Caco-2 (cell line): ENCODE results near the gene OTUD5. TPM values are rescaled to one million over a fixed set of nuclear protein-coding genes. Genes with fewer than 3 reads are reported as not detected.
A peak's percentile ranks its signal among the peaks of the same experiment; 100 is the strongest.

Experiments used
- BruUV-seq: library from RNA; stranded (reverse); fragments of 400-500 nt; replicated peaks from 2 replicates; lab custom pipeline; 2021; lab: Mats Ljungman, UMichigan
- CTCF ChIA-PET: fragments of 300-600 bp; sonication (Branson Sonifier 250); formaldehyde crosslinking; loops from one replicate; lab custom pipeline; 2022; ENCODE audit warnings: antibody characterized with exemption; lab: Charles Lee
- POLR2A ChIA-PET: fragments of 300-600 bp; sonication (Branson Sonifier 250); formaldehyde crosslinking; loops from one replicate; lab custom pipeline; 2022; ENCODE audit warnings: antibody characterized with exemption; lab: Charles Lee
- DNase-seq, 2 experiments: peaks; one replicate each; pipeline versions ENCODE4 v3.0.0 to v3.0.0-alpha.2; 2020 to 2022
- H3K27me3 ChIP-seq: replicated peaks from 2 replicates; pipeline ENCODE4 v1.6.0; 2011; ENCODE audit warnings: low read length; ENCODE audit not compliant: control insufficient read depth, insufficient read depth
- H3K36me3 ChIP-seq: 2 replicates; pipeline ENCODE4 v1.5.1; 2011; ENCODE audit warnings: low read length; ENCODE audit not compliant: control insufficient read depth, insufficient read depth
- H3K4me1 ChIP-seq: fragments of 250-450 bp; sonication (Bioruptor Pico); 2 replicates; pipeline ENCODE4 v1.5.1; 2020; ENCODE audit warnings: mild to moderate bottlenecking
- H3K4me3 ChIP-seq: 2 replicates; pipeline ENCODE4 v1.5.1; 2011; ENCODE audit warnings: low read depth, mild to moderate bottlenecking, control low read depth, low read length
- H3K9me3 ChIP-seq: fragments of 250-450 bp; sonication (Bioruptor Pico); 2 replicates; pipeline ENCODE4 v1.5.1; 2020; ENCODE audit warnings: mild to moderate bottlenecking, moderate library complexity
- H3K27ac Mint-ChIP-seq: one replicate; pipeline ENCODE4 v1.8.0; 2022; ENCODE audit warnings: mixed read lengths; ENCODE audit not compliant: unreplicated experiment
- H3K27me3 Mint-ChIP-seq: one replicate; pipeline ENCODE4 v1.8.0; 2022; ENCODE audit warnings: mixed read lengths; ENCODE audit not compliant: insufficient read depth, unreplicated experiment
- H3K36me3 Mint-ChIP-seq: one replicate; pipeline ENCODE4 v1.8.0; 2022; ENCODE audit warnings: mild to moderate bottlenecking, mixed read lengths; ENCODE audit not compliant: insufficient read depth, unreplicated experiment
- H3K4me1 Mint-ChIP-seq: one replicate; pipeline ENCODE4 v1.8.0; 2022; ENCODE audit warnings: low read depth, mixed read lengths; ENCODE audit not compliant: unreplicated experiment
- H3K4me3 Mint-ChIP-seq: one replicate; pipeline ENCODE4 v1.8.0; 2022; ENCODE audit warnings: mild to moderate bottlenecking, moderate library complexity, mixed read lengths; ENCODE audit not compliant: unreplicated experiment
- H3K9me3 Mint-ChIP-seq: one replicate; pipeline ENCODE4 v1.8.0; 2022; ENCODE audit warnings: mixed read lengths; ENCODE audit not compliant: unreplicated experiment
- intact Hi-C: fragments of 100-400 bp; cut with micrococcal nuclease; formaldehyde crosslinking; loops from one replicate; pipeline ENCODE4 v1.10.0; 2022; ENCODE audit not compliant: unreplicated experiment
- total RNA-seq: library from RNA; stranded (reverse); gene quantifications from 2 replicates; pipeline ENCODE4 v1.2.3, GENCODE V29; 2022
- TF ChIP-seq, protein P1 (sequence below), 2 experiments: fragments of 200-600 bp in 1 of 2; IDR thresholded peaks; 1 replicate in 1 of 2; 2 replicates in 1 of 2; pipeline versions ENCODE4 v1.5.1 to v1.8.0; 2011 to 2022; ENCODE audit warnings: antibody characterized with exemption in 1 of 2, control low read depth in 1 of 2, inconsistent platforms in 1 of 2, low read depth in 1 of 2, low read length in 1 of 2, mild to moderate bottlenecking in 1 of 2, moderate library complexity in 1 of 2; ENCODE audit not compliant: insufficient read depth in 1 of 2, severe bottlenecking in 1 of 2, unreplicated experiment in 1 of 2

Gene OTUD5
- total RNA-seq, 1 experiment from 2014 or later, result 40.6 TPM

DNA sequence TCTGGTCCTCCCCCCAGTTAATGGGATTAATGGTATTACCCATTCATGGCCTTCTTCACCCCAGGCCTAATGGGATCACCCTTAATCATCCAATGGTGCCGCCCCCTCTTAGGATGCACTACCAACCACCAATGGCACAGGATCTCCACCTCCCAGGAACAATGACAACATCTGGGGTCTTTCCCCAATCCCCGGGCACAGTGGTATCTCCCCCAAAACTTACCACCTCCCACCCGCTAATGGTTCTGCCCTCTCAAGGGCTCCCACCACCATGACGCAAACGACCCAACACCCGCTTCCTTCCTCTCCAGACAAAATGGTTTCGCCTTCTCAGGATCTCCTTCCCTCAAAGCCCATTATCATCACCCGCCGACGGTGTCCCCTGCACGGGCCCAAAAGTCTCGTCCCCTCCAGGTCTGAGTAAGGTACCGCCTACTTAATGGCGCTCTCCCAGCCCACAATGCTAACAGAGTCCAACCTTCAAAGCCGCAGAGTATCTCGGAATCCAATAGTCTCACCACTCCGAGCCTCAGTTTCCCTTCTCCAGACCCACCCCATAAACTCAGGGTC is 44.2 kb upstream of the OTUD5 start:
- Histone ChIP-seq H3K4me1 (no peaks in the 10 kb centered on the region), H3K27me3 (no peaks in the 10 kb centered on the region), H3K9me3 (no peaks in the 10 kb centered on the region), H3K4me3 (peak overlapping the region; percentile 50), H3K36me3 (no peaks in the 10 kb centered on the region)
- intact Hi-C loops, result loop anchor here (1.0 kb wide), 1 partner anchor 42 kb away; the partner anchor contains the start of gene TFE3
- H3K4me1 Mint-ChIP-seq, result peaks cover 10% of the 10 kb centered on the region
- no peaks in the 10 kb centered on the region for H3K9me3 Mint-ChIP-seq
- ChIA-PET POLR2A (interaction anchor here (0.7 to 0.8 kb wide), 2 partner anchors 44 to 154 kb away, joined by 3 to 5 read pairs; partner anchors contain the start of gene OTUD5), CTCF (interaction anchor here (1.2 kb wide), 1 partner anchor 268 kb away, joined by 3 read pairs; the partner anchor contains the start of gene PPP1R3F)
- H3K36me3 Mint-ChIP-seq, result peaks cover 27% of the 10 kb centered on the region
- peak overlapping the region; percentile 94 for H3K27ac Mint-ChIP-seq
- no peak for DNase-seq
- H3K27me3 Mint-ChIP-seq, result no peaks in the 10 kb centered on the region
- peak overlapping the region; percentile 98 for H3K4me3 Mint-ChIP-seq
- TSS peak; percentile 45 for BruUV-seq
- TF ChIP-seq, protein P1, sequence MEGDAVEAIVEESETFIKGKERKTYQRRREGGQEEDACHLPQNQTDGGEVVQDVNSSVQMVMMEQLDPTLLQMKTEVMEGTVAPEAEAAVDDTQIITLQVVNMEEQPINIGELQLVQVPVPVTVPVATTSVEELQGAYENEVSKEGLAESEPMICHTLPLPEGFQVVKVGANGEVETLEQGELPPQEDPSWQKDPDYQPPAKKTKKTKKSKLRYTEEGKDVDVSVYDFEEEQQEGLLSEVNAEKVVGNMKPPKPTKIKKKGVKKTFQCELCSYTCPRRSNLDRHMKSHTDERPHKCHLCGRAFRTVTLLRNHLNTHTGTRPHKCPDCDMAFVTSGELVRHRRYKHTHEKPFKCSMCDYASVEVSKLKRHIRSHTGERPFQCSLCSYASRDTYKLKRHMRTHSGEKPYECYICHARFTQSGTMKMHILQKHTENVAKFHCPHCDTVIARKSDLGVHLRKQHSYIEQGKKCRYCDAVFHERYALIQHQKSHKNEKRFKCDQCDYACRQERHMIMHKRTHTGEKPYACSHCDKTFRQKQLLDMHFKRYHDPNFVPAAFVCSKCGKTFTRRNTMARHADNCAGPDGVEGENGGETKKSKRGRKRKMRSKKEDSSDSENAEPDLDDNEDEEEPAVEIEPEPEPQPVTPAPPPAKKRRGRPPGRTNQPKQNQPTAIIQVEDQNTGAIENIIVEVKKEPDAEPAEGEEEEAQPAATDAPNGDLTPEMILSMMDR (IDR thresholded peaks at IDR 0.05; ENCODE audit: insufficient read depth in 1 of 2, low read depth in 1 of 2, low read length in 1 of 2, severe bottlenecking in 1 of 2, unreplicated experiment in 1 of 2), result no peak

DNA sequence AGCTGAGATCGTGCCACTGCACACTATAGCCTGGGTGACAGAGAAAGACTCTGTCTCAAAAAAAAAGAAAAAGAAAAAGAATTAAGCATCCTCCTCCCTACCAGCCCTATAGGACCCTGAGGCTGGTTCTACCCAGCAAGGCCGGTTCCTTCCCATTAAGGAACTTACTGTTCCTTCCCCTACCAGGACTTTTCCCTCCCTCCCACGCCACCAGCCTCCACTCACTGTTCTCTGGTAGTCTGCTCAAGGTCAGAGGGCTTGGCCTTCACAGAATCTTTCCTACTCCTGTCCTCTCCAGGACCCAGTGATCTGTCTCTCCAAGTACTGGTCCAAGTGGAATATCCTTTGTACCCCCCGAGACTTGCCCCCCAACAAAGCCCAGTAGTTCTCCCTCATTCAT is 43.2 kb upstream of the OTUD5 start:
- Mint-ChIP-seq H3K4me1 (peaks cover 10% of the 10 kb centered on the region), H3K9me3 (no peaks in the 10 kb centered on the region), H3K4me3 (no peak overlapping the region), H3K27ac (no peak overlapping the region), H3K27me3 (no peaks in the 10 kb centered on the region), H3K36me3 (peaks cover 27% of the 10 kb centered on the region)
- Histone ChIP-seq H3K27me3 (no peaks in the 10 kb centered on the region), H3K4me3 (no peak overlapping the region), H3K9me3 (no peaks in the 10 kb centered on the region), H3K4me1 (no peaks in the 10 kb centered on the region), H3K36me3 (no peaks in the 10 kb centered on the region)
- no peak for DNase-seq
- no TSS peak for BruUV-seq
- CTCF ChIA-PET, result no interaction called here
- intact Hi-C loops, result no loop called here
- TF ChIP-seq, protein P1 (IDR thresholded peaks at IDR 0.05; ENCODE audit: insufficient read depth in 1 of 2, low read depth in 1 of 2, low read length in 1 of 2, severe bottlenecking in 1 of 2, unreplicated experiment in 1 of 2), result no peak
- POLR2A ChIA-PET, result no interaction called here

DNA sequence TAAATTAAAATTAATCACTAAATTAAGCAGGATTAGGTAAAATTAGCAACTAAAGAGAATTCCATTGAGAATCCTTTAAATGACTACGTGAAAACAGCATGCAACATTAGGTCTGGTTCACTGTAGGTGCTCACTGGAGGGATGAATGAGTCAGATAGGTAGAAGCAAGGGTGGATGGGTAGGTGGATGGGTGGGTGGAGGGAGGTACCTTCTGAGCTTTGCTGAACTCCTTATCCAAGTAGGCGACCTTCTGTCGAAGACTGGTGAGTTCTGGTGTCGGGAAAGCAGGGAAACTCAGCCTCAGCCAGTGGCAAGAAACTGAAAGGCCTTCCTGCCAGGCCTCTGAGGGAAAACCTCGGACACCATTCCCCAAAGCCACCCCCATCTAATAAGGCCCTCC is 41.6 kb upstream of the OTUD5 start:
- TF ChIP-seq, protein P1 (IDR thresholded peaks at IDR 0.05; ENCODE audit: insufficient read depth in 1 of 2, low read depth in 1 of 2, low read length in 1 of 2, severe bottlenecking in 1 of 2, unreplicated experiment in 1 of 2), result no peak
- H3K4me1 Mint-ChIP-seq, result peaks cover 10% of the 10 kb centered on the region
- Histone ChIP-seq H3K27me3 (no peaks in the 10 kb centered on the region), H3K36me3 (no peaks in the 10 kb centered on the region), H3K9me3 (no peaks in the 10 kb centered on the region), H3K4me1 (no peaks in the 10 kb centered on the region), H3K4me3 (no peak overlapping the region)
- H3K9me3 Mint-ChIP-seq, result no peaks in the 10 kb centered on the region
- H3K36me3 Mint-ChIP-seq, result peaks cover 37% of the 10 kb centered on the region
- H3K27me3 Mint-ChIP-seq, result no peaks in the 10 kb centered on the region
- H3K4me3 Mint-ChIP-seq, result no peak overlapping the region
- no TSS peak for BruUV-seq
- ChIA-PET POLR2A (interaction anchor here (0.6 kb wide), 1 partner anchor 40 kb away, joined by 5 read pairs; no protein-coding TSS in a partner anchor), CTCF (no interaction called here)
- intact Hi-C loops, result no loop called here
- H3K27ac Mint-ChIP-seq, result no peak overlapping the region
- no peak for DNase-seq
